ENCODE data around the gene PDCD2. TPM values are rescaled to one million over a fixed set of nuclear protein-coding genes. Genes with fewer than 3 reads are reported as not detected.
"Not testable (repeated sequence)": the region's sequence is repeated elsewhere in the genome, so short reads cannot be mapped to it uniquely, and the experiment has no call there.

Gene PDCD2, protein sequence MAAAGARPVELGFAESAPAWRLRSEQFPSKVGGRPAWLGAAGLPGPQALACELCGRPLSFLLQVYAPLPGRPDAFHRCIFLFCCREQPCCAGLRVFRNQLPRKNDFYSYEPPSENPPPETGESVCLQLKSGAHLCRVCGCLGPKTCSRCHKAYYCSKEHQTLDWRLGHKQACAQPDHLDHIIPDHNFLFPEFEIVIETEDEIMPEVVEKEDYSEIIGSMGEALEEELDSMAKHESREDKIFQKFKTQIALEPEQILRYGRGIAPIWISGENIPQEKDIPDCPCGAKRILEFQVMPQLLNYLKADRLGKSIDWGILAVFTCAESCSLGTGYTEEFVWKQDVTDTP
- 10 to 100 TPM; 40.4 to 58.4 (median 42.2) TPM for total RNA-seq
- 84.0 TPM for total RNA-seq (2013)

DNA sequence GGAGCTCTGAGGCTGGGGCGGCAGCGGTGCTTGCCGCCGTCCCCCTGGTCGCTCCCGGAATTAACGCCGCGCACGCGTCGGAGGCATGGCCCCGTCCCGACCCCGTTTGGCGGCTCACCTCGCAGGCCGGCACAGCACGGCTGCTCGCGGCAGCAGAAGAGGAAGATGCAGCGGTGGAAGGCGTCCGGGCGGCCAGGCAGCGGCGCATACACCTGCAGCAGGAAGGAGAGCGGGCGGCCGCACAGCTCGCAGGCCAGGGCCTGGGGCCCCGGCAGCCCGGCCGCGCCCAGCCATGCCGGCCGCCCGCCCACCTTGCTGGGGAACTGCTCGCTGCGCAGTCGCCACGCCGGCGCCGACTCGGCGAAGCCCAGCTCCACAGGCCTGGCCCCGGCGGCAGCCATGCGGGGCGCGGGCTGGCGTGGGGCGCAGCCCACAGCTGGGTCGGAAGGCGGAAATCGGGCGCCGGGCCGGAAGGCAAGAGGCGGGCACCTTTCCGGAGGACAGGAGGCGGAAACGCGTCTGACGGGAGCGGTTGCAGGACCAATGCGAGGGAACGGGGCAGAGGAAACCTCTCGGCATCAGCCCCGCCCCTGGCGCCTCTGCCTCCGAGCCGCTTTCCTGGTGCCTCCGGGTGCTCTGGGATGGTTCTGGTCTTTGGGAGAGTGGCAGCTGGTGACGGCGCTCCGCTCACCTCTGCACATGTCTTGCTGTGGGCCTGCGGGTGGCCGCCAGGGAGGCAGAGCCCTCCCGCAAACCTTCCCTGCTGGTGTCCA, at the start of gene PDCD2:
Gene PDCD2 (minus strand): TSS at position 457 of the 773 bp plus-strand sequence. CDS start 56 bp downstream, at position 401.
- Mint-ChIP-seq H3K36me3 (peaks cover under 1% of the 10 kb centered on the region), H3K4me1 (peaks cover 32 to 37% of the 10 kb centered on the region in 2 donors), H3K27ac (peak within 1 kb of the TSS; percentile 95 to 97), H3K9me3 (no peaks in the 10 kb centered on the region), H3K27me3 (ENCODE audit: low read depth in 2 of 2) (peaks cover 3 to 16% of the 10 kb centered on the region in 2 donors), H3K4me3 (peak within 1 kb of the TSS; percentile 97)
- Histone ChIP-seq H3K9me3 (ENCODE audit: control insufficient read depth, insufficient read depth, low read length) (no peaks in the 10 kb centered on the region), H3K4me3 (ENCODE audit: low read length) (peak within 1 kb of the TSS; percentile 75), H3K27ac (ENCODE audit: low read length) (peak within 1 kb of the TSS; percentile 87), H3K4me1 (ENCODE audit: control insufficient read depth, insufficient read depth, low read length) (peaks cover 13% of the 10 kb centered on the region), H3K27me3 (ENCODE audit: control insufficient read depth, insufficient read depth, low read length) (no peaks in the 10 kb centered on the region), H3K36me3 (ENCODE audit: control insufficient read depth, insufficient read depth, low read length) (peaks cover 16% of the 10 kb centered on the region)
- intact Hi-C loops (cut with micrococcal nuclease) = loop anchor here (1.0 kb wide), 2 partner anchors 30 to 882 kb away; partner anchors contain the start of genes C6orf120, TBP and WDR27
- TF ChIP-seq, protein P1, sequence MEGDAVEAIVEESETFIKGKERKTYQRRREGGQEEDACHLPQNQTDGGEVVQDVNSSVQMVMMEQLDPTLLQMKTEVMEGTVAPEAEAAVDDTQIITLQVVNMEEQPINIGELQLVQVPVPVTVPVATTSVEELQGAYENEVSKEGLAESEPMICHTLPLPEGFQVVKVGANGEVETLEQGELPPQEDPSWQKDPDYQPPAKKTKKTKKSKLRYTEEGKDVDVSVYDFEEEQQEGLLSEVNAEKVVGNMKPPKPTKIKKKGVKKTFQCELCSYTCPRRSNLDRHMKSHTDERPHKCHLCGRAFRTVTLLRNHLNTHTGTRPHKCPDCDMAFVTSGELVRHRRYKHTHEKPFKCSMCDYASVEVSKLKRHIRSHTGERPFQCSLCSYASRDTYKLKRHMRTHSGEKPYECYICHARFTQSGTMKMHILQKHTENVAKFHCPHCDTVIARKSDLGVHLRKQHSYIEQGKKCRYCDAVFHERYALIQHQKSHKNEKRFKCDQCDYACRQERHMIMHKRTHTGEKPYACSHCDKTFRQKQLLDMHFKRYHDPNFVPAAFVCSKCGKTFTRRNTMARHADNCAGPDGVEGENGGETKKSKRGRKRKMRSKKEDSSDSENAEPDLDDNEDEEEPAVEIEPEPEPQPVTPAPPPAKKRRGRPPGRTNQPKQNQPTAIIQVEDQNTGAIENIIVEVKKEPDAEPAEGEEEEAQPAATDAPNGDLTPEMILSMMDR (IDR thresholded peaks at IDR 0.05) = no peak
- peak; percentile 92 to 98 (median 94) for ATAC-seq
- WGBS (ENCODE audit: insufficient coverage) = under 1% methylated on average over 81 of the region's 81 CpGs
- DNase-seq = peak; percentile 80 to 96

DNA sequence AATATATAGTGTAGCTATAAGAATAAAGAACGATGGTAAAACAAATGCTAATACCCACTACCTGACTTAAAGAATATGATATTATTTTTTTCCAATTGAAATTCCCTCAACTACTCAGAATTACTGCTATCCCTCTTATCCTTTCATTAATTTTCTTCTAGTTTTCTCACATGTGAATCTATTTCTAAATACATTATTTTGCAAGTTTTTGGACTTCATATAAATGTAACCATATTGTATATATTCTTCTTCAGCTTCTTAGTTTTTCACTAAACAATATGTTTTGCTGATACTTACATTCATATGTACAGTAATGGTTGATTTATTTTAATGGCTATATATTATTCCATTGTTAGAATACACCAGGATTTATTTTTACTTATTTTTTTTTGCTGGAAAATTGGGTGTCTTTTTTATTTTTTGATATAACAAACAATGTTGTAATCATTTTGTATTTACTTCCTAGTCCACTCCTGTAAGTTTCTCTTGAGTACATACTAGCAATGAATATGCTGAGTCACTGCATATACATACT, 31.6 kb upstream of the PDCD2 start:
- H3K4me3 ChIP-seq (ENCODE audit: low read length); H3K9me3 Mint-ChIP-seq; DNase-seq; H3K27me3 ChIP-seq (ENCODE audit: control insufficient read depth, insufficient read depth, low read length); H3K36me3 Mint-ChIP-seq; H3K27ac Mint-ChIP-seq; H3K4me1 Mint-ChIP-seq; H3K9me3 ChIP-seq (ENCODE audit: control insufficient read depth, insufficient read depth, low read length); ATAC-seq; H3K27ac ChIP-seq (ENCODE audit: low read length); H3K36me3 ChIP-seq (ENCODE audit: control insufficient read depth, insufficient read depth, low read length); H3K4me3 Mint-ChIP-seq; intact Hi-C loops (cut with micrococcal nuclease); H3K27me3 Mint-ChIP-seq (ENCODE audit: low read depth in 2 of 2); H3K4me1 ChIP-seq (ENCODE audit: control insufficient read depth, insufficient read depth, low read length): not testable (repeated sequence)
- WGBS (ENCODE audit: insufficient coverage) = no CpG with 5 or more reads among the region's 1 CpG

GRCh38 chr6:170612256-170612804, 27.9 kb upstream of the PDCD2 start:
- H3K27me3 ChIP-seq (ENCODE audit: control insufficient read depth, insufficient read depth, low read length); H3K4me3 Mint-ChIP-seq; H3K4me3 ChIP-seq (ENCODE audit: low read length); H3K9me3 ChIP-seq (ENCODE audit: control insufficient read depth, insufficient read depth, low read length); intact Hi-C loops (cut with micrococcal nuclease); H3K27ac Mint-ChIP-seq; H3K36me3 ChIP-seq (ENCODE audit: control insufficient read depth, insufficient read depth, low read length); DNase-seq; H3K9me3 Mint-ChIP-seq; H3K27ac ChIP-seq (ENCODE audit: low read length); H3K36me3 Mint-ChIP-seq; H3K4me1 Mint-ChIP-seq; H3K4me1 ChIP-seq (ENCODE audit: control insufficient read depth, insufficient read depth, low read length): not testable (repeated sequence)
- H3K27me3 Mint-ChIP-seq (ENCODE audit: low read depth in 2 of 2) = peaks cover 24 to 30% of the 10 kb centered on the region in 2 donors
- peak; percentile 64 to 88 (median 86) for ATAC-seq
- WGBS (ENCODE audit: insufficient coverage) = 0% methylated on average over 9 of the region's 55 CpGs

GRCh38 chr6:170609225-170609624, 24.8 kb upstream of the PDCD2 start:
- H3K4me1 ChIP-seq (ENCODE audit: control insufficient read depth, insufficient read depth, low read length); intact Hi-C loops (cut with micrococcal nuclease); H3K36me3 Mint-ChIP-seq; H3K27me3 ChIP-seq (ENCODE audit: control insufficient read depth, insufficient read depth, low read length); H3K27ac Mint-ChIP-seq; ATAC-seq; H3K9me3 ChIP-seq (ENCODE audit: control insufficient read depth, insufficient read depth, low read length); H3K4me1 Mint-ChIP-seq; H3K4me3 ChIP-seq (ENCODE audit: low read length); H3K36me3 ChIP-seq (ENCODE audit: control insufficient read depth, insufficient read depth, low read length); H3K4me3 Mint-ChIP-seq; H3K27ac ChIP-seq (ENCODE audit: low read length); H3K9me3 Mint-ChIP-seq; DNase-seq: not testable (repeated sequence)
- 79% methylated on average over 4 of the region's 8 CpGs for WGBS (ENCODE audit: insufficient coverage)
- peaks cover 38 to 57% of the 10 kb centered on the region in 2 donors for H3K27me3 Mint-ChIP-seq (ENCODE audit: low read depth in 2 of 2)

All from natural killer cell (primary cell).